SU-DHL-6 (cell line): ENCODE data around the gene TTBK1.

ENCODE experiments used
- CTCF ChIP-seq: fragments of 200-600 bp; sonication (generic); IDR thresholded peaks from one replicate; pipeline ENCODE4 v1.5.1; 2017; ENCODE audit warnings: antibody characterized with exemption, mild to moderate bottlenecking, low read length, moderate library complexity; ENCODE audit not compliant: insufficient read depth, poor library complexity, severe bottlenecking
- EZH2phosphoT487 ChIP-seq: fragments of 200-600 bp; sonication (generic), shearing (Covaris generic); conservative IDR thresholded peaks from 2 replicates; pipeline ENCODE4 v1.6.1; 2018; ENCODE audit warnings: mild to moderate bottlenecking, antibody characterized with exemption, low read length, moderate library complexity, mixed read lengths

GRCh38 chr6:43310624-43311023 is 67.3 kb downstream of the TTBK1 start:
- TF ChIP-seq CTCF: no peak
- no peak for TF ChIP-seq EZH2phosphoT487
